ENCODE measurements around the gene CD80.
"Not testable (repeated sequence)": the region's sequence is repeated elsewhere in the genome, so short reads cannot be mapped to it uniquely, and the experiment has no call there.

Gene CD80, protein sequence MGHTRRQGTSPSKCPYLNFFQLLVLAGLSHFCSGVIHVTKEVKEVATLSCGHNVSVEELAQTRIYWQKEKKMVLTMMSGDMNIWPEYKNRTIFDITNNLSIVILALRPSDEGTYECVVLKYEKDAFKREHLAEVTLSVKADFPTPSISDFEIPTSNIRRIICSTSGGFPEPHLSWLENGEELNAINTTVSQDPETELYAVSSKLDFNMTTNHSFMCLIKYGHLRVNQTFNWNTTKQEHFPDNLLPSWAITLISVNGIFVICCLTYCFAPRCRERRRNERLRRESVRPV

DNA sequence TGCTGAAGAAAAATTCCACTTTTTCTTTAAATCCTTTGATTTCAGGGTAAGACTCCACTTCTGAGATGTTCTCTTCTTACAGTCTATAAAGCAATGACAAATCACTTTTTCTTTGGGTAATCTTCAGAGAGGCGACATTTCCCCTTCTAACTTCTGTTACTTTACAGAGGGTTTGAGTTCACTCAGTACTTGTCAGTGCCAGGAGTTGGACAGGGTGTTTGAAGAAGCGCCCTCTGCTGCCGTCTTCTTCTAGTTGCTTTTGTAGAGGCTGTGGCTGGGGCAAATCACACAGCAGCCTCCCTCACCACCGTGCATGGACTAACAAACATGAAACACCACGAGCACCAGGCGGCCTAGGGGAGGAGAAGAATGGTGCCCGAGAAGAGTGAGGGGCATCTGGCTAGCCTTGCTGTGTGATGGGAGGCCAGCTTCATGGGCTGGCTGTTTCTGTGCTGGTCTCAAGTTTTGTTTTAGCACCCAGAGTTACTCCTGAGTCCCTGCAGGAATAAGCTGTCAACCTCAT is at the start of gene CD80:
Gene CD80 (minus strand): TSS at position 174 of the 523 bp plus-strand sequence. CDS start 1,886 bp downstream, outside the sequence.
- peak; percentile 70 for DNase-seq (ENCODE audit: low spot score)

DNA sequence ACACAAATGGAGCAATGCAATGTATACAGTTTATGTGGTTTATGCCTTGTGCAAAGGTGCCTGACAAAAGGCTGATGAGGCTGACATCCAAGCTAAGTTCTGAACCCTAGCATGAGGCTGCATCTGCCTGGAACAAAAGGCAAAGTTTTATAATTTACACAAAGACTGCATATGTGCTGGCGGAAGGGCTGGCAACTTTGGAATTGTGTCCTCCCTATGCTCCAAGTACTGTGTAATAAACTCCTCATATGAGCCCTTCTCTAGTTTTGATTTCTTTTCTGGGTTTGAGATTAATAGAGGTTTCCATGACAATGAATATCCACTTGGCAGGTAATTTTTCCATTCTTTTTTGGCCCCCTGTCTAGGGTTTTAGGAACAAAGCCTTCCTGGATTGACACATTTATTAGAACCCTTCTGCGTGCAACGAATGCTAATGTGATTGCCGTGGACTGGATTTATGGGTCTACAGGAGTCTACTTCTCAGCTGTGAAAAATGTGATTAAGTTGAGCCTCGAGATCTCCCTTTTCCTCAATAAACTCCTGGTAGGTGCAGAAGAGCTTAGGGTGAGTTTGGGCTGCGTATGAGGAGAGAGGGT is 49.1 kb upstream of the CD80 start:
- no peak for DNase-seq (ENCODE audit: low spot score)

DNA sequence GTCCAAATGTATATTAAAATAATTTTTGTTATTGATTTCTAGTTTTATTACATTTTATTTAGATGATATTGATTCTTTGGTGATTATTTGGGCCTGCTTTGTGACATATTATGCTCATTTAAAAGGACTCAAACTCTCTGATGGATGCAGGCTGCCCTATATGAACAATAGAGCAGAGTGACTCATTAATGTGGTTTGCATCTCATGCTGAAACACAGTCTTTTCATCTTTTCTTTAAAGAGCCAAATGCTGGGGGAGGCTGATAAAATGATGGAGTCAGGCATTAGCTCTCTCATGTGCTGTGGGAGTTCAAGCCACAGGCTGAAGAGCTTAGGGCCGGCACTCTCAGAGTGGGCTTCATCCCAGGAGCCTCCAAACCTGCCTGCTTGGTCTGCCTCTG is 45.5 kb upstream of the CD80 start:
- peak; percentile 45 for DNase-seq (ENCODE audit: low spot score)

DNA sequence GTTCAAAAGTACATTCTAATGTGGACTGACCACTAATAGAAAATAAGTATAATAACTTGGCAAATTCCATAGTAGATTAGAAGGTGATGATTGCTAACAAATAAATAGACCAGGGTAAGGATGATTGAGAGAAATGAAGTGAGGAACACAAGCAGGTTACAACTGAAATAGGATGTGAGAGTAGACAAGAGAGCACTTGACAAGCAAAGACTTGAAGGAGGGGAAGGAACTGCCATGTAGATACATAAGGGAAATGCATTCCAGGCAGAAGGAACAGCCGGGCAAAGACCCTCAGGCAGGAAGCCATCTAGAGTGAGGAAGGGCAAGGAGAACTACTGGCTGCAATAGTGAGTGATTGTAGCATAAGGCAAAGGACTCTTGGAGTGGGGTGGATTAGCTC is 43.3 kb upstream of the CD80 start:
- no peak for DNase-seq (ENCODE audit: low spot score)

DNA sequence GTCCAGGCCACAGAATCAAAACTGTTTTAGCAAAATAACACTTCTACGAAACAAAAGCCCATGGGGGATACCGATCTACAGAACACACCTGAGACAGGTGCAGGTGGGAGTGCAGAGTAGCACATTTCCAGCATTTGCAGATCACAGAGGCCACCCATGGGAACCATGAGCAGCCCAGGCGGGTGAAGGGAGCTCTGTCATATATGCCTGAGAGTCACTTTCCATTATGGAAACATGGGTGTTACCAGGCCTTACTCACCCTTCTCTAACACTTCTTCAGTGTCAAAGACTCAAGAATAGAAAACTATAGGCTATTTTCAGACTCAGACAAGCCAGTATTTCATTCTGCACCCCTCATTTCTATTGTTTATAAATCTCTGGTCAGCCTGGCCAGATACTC is 41.7 kb upstream of the CD80 start:
- no peak for DNase-seq (ENCODE audit: low spot score)

DNA sequence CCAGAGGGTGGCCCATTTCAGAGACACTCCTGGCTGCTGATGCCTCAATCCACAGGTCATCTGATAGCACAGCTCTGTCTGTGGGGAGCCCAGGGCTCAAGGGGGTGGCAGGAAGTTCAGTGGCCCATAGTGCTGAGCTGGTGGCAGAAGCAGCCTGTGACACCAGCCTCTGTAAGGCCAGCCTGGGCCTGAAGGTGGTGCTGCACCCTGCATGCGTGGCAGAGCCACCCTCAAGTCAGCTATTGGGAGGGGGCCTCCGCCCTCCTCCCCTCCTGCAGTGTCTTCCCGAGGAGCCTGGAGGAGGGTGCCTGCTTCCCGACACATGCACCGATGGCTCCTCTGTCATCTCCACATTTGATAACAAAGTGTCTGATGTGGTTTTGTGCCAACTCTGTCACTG is 41.3 kb upstream of the CD80 start:
- DNase-seq (ENCODE audit: low spot score), result peak; percentile 29

DNA sequence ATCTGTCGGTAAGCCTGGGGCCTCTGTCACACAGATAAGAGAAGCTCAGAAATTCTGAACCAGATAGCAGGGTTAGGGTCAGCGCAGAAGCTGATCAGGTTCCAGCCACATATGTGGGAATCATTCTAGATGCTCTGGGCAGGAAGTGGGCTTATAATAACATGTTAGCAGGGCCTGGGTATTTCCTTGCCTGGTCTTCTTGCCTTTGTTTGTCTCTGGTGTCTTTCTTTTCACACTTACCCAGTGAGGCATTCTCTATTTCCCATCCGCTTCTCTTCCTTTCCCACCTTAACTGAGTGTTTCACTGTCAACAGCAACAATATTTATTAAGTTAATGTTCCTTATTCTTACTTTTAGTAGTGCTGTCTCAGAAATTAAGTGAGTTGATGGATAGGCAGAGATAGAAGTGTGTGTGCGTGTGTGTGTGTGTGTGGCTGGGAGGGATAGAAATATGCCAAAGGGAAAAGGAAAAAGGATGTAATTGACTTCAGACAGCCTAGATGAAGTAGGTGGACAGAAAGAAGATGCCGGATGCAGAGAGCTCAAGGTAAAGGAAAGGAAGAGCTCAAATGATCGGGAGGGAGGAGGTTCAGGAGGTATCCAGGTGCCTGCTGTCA is 40.3 kb upstream of the CD80 start:
- DNase-seq (ENCODE audit: low spot score), result no peak

DNA sequence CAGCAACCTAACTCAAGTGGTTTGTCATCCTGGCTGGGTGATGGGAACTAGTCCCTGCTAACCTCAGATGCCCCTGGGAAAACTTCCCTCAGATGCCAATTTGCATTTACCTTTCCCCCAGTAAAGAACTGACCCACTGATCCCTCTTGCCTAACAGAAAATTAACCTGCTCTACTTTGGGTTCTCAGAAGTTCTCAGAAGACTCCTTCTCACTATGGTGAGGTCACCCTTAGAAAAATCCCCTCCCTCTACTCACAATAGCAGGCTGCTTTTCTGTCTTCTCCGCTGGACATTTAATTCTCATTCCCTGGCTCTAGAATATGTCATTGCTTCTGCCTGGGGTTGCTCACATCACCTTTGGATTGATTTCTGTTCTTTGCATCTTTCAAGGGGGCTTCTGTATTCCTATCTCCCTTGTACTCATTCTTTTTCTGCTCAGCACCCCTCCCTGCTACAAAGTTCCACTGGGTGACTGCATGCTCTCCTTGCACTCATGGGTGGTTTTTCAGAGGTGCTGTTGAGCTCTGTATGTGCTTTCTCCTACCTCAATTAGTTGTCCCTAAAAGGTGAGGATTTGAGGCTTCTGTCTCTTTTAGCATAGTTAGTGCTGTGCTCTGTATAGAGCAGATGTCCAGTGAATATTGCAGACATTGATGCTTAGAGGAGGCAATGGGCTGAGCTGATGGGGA is 39.1 kb upstream of the CD80 start:
- no peak for DNase-seq (ENCODE audit: low spot score)

DNA sequence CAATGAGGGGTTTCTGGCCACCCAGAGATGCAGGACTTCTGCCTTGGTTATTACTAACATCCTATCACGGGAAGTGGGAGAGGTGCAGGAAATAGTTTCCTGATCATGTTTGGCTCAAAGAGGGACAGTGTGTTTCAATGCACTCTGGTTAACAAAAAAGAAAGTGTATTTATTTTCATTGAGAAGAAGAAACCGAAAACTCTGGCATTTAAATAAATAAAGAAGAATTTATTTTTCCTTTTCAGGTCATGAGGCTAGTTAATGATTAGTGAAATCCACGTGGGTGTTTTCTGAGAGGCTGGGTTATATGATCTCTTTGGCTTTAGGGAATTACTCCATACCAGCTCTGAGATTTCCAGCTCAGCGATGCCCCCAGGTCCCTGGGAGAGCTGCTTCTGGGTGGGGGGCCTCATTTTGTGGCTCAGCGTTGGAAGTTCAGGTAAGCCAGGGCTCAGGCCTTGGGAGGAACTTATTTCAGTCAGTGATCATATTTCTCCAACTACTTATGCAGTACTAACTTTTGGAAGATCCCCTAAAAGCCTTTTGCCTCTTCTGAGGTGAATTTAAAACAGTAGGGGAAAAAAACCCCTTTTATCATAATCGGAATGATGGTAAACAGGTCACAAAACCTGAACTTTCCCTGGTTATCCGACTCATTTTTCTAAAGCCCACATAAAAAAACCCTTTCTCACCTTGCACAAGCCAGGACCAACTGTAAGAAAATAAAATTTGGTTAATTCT is 38.3 kb upstream of the CD80 start, which contains the start of gene PLA1A:
Gene PLA1A (plus strand): TSS at position 338 of the 741 bp plus-strand sequence. CDS start 29 bp downstream, at position 367.
- DNase-seq (ENCODE audit: low spot score), result no peak

DNA sequence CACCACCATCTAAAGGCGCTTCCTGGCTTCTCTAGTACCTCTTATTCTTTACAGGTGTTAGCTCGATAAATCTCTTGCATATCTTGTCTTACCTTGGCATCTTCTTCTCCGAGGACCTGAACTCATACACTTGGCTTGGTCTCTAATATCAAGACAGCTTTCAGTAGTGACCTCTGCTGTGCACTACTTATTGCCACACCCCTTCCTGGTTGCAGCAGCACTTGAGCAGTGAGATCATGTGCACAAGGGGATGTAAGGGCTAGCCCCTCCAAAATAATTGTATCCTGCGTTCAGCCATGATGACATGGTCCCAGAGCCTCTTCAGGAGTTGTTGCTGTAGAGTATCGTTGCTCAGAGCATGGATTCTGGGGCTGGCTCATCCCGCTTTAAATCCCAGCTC is 37.0 kb upstream of the CD80 start:
- DNase-seq (ENCODE audit: low spot score), result no peak

DNA sequence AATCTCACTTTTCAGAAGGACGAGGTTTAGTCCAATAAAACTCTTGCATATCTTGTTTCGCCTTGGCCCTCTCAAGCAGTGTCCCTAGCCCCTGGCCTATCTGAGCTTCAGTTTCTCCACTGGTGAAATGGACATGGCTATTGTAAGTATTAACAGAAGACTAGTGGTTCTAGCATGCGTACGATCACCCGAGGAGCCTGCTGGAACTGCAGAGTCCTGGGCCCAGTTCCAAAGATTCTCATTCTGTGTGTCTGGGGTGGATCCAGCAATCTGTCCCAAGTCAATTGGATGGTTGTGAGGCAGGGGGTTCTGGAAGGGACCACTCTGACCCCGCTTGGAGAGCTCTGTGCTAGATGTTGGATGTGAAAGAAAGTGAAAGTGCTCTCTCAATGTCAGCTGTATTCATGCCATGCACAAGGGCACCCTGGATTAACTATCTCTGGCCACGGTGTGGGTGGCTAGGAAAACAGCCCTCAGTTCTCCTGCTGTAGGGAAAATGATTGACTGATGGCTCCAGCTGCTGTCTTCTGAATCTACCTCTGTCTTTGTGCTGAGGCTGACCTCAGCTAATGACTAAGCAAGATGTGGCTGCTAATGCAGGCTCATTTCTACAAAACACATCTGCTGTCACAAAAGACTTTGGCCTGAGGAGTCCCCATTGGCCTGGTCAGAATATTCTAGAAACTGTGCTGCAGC is 36.4 kb upstream of the CD80 start:
- DNase-seq (ENCODE audit: low spot score), result no peak

DNA sequence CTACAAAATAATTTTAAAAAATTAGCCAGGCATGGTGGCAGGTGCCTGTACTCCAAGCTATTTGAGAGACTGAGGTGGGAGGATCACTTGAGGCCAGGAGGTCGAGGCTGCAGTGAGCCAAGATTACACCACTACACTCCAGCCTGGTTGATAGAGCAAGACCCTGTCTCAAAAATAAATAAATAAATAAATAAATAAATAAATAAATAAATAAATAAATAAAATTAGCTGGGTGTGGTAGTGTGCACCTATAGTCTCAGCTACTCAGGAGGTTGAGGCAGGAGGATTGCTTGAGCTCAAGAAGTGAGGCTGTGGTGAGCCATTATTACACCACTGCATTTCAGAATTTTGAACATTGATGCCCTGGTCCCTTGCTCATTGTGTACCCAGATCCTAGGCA is 35.5 kb upstream of the CD80 start:
- DNase-seq (ENCODE audit: low spot score), result not testable (repeated sequence)

DNA sequence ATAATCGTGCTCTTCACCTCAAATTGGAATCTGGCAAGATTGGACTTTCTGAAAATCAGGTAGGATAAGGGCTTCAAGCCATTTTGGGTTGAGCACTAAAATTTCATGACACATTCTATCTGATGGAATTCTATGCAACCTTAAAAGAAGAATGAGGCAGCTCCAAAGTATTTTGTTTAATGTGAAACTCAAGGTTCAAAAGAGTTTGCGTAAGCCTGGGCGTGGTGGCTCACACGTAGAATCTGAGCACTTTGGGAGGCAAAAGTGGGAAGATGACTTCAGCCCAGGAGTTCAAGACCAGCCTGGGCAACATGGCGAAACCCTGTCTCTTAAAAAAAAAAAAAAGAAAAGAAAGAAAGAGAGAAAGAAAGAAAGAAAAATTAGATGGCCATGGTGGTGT is 34.7 kb upstream of the CD80 start:
- DNase-seq (ENCODE audit: low spot score), result no peak

DNA sequence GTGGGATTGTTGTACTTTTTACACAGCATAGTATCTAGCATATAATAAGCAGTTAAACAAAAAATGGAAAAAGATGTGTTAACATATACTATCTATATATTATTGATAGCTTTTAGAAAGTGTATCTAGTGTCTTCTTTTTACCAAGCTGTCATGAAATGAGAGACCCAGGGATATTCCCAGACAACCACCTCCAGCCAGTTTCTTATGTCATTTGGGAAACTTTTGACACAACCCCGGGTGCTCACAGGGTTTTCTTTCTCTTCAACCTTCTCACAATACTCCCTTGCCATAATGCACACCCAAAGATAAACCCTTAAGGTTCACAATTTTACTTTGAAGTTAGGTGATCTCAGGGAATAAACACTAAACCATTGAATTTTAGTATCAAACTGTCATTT is 33.4 kb upstream of the CD80 start:
- DNase-seq (ENCODE audit: low spot score), result no peak

DNA sequence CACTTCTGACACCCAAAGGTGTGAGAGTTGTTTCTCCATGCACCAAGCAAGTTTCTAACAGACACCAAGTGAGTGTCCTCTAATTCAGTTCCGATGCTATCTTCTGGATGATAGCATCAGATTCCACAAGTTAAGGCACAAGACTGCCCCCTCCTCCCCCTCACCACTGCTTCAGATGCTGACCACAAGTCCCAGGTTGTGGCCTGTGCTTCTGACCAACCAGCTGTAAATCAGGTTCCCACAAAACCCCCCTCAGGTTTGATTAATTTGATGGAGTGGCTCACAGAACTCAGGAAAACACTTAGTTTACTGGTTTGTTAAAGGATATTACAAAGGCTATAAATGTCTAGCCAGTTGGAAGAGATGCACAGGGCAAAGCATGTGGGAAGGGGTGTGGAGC is 31.3 kb upstream of the CD80 start:
- no peak for DNase-seq (ENCODE audit: low spot score)

DNA sequence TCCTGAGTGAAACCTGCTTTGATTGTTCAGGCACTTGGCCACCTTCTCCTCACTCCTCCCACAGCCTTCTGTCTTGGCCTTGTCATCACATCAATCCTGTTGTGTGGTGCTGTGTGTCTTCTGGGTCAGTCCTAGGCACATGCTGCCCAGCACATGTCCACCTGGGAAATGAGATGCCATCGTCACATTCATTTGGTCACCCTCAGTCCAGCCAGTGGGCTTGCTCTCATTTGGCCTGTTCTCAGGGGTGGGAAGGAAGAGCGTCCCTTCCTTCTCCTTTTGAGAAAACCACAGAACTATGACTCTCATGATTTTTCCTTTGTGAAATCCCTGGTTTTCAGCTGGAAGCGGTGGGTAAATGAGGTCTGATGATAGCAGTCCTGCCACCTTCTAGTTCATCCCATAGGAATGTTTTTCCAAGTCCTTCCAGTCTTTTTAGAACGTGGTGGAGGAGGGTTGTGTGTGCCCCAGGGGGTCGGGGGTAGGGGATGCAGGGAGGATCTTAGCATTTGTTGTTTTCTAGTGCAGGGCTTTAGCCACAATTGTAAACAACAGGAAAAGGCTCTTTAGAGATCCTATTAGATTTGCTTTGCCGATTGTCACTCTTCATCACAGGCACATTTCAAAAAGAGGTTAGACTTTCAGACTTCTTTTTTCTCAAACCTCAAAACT is 29.8 kb upstream of the CD80 start:
- DNase-seq (ENCODE audit: low spot score), result no peak

DNA sequence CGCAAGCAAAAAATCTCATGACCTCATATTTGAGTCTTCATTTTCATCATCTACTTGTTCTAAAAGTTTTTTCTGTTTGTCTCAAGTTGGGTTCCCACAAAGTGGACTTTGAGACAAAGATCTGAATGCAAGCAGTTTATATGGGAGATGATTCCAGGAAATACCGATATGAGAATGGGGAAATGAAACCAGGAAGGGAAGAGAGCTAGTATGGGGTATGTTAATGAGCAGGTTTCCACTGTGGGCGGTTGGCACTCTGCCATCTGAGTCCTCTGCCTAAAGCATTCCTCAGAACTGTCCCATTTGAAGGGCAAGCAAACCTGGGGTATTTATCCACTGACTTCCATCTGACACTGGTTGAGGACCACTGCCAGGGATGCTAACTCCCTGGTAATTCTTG is 28.7 kb upstream of the CD80 start:
- peak; percentile 39 for DNase-seq (ENCODE audit: low spot score)

DNA sequence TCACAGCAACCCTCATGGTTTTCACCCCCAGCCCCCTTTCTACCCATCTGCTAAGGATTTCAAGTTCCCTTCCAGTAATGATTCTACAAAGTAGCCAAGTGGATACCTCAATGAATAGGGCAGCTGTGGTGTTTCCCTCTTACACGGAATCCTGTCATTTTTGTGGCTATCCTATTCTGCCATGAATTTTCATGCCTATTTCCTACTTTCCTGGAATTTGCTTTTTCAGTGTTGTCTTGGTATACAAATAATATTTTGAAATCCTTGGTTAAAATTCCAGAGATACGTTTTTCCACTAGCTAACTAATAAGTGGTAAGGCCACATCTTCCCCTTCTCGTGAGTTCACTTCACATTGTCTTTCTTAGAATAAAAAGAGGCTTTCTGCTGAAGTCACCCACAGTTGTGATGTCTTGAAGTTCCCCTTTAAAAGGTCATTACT is 27.3 kb upstream of the CD80 start:
- DNase-seq (ENCODE audit: low spot score), result no peak

DNA sequence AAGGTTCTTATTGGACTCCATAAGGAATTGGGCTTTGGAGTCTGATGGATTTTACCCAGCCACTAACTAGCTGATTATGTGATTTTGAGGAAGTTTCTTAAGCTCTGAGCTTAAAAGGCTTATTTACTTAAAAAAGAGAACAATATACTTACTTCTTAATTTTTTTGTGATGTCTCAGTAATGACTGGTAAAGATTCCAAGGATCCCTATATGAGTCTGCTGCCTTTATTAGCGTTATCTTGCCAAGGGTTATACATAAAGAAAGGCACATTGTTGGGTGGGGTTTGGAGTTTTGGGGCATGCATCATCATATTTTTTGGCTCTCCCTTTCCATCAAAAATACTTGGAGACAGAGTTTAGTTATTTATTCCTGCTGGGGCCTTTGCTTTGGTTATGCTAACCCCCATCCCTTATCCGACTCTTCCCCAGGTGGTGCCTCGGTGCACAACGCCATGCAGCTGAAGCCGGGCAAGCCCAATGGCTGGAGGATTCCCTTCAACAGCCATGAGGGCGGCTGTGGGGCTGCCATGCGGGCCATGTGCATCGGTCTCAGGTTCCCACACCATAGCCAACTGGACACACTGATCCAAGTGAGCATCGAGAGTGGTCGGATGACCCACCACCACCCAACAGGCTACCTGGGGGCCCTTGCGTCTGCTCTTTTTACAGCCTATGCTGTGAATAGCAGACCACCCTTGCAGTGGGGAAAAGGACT is 26.6 kb upstream of the CD80 start:
- no peak for DNase-seq (ENCODE audit: low spot score)

DNA sequence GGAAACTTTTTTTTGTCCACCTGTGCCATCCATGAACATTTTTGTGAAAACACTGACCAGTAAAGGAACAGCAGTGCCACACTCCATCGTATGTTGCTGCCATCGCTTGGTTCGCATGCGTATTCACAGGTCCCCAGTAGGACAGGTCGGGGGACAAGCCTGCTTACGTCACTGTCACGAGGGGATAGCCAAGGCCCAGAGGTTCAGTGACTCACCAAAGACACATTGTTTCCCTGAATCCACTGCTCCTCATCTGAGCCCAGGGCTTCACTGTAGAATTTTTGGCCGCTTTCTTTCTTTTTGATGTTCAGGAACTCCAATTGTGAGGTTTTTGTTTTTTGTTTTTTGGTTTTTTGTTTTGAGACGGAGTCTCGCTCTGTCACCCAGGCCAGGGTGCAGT is 25.8 kb upstream of the CD80 start:
- no peak for DNase-seq (ENCODE audit: low spot score)

Data from SW480 (cell line).